Thoracic aorta (tissue), 2 donors: ENCODE data around the gene UBE2U. TPM values are rescaled to one million over a fixed set of nuclear protein-coding genes. Genes with fewer than 3 reads are reported as not detected.
"Not testable (repeated sequence)": the region's sequence is repeated elsewhere in the genome, so short reads cannot be mapped to it uniquely, and the experiment has no call there.

Experiments used
- ATAC-seq: fragments of 150-250 bp; one replicate; pipeline ENCODE4 v1.8.0; 2017; ENCODE audit warnings: low read depth; ENCODE audit not compliant: insufficient number of reproducible peaks, low FRiP score
- DNase-seq: peaks from one replicate; pipeline ENCODE4 v3.0.0-alpha.2; 2020; ENCODE audit warnings: low spot score
- H3K27ac ChIP-seq, 2 donors: fragments of 200-600 bp; sonication (generic); 1 replicate in 1 of 2; 2 replicates in 1 of 2; pipeline ENCODE4 v1.5.1; 2016; ENCODE audit warnings: mild to moderate bottlenecking in 2 of 2, moderate library complexity in 2 of 2
- H3K27me3 ChIP-seq: fragments of 200-600 bp; sonication (generic); replicated peaks from 2 replicates; pipeline ENCODE4 v1.6.0; 2016; ENCODE audit warnings: mild to moderate bottlenecking; ENCODE audit not compliant: insufficient read depth
- H3K36me3 ChIP-seq: fragments of 200-600 bp; sonication (generic); one replicate; pipeline ENCODE4 v1.5.1; 2016
- H3K4me1 ChIP-seq, 2 donors: fragments of 200-600 bp; sonication (generic); 1 replicate in 1 of 2; 2 replicates in 1 of 2; pipeline versions ENCODE4 v1.5.1 to v1.6.0; 2016; ENCODE audit warnings: low read depth in 2 of 2, mild to moderate bottlenecking in 1 of 2; ENCODE audit not compliant: control insufficient read depth in 1 of 2
- H3K4me3 ChIP-seq: fragments of 200-600 bp; sonication (generic); 2 replicates; pipeline ENCODE4 v1.5.1; 2016; ENCODE audit warnings: mild to moderate bottlenecking
- H3K9me3 ChIP-seq: fragments of 200-600 bp; sonication (generic); 2 replicates; pipeline ENCODE4 v1.5.1; 2016
- total RNA-seq, 2 donors: library from RNA; depleted of rRNA; stranded (reverse); fragments of >200 nt; gene quantifications; one replicate each; pipeline versions ENCODE4 v1.1.0 to v1.2.3, GENCODE V29; 2016
- TF ChIP-seq, protein P1 (sequence below): fragments of 200-600 bp; sonication (generic); IDR thresholded peaks from one replicate; pipeline ENCODE4 v1.5.1; 2019; ENCODE audit warnings: antibody characterized with exemption

Gene UBE2U
- total RNA-seq, 2 donors from 2014 or later = not detected

DNA sequence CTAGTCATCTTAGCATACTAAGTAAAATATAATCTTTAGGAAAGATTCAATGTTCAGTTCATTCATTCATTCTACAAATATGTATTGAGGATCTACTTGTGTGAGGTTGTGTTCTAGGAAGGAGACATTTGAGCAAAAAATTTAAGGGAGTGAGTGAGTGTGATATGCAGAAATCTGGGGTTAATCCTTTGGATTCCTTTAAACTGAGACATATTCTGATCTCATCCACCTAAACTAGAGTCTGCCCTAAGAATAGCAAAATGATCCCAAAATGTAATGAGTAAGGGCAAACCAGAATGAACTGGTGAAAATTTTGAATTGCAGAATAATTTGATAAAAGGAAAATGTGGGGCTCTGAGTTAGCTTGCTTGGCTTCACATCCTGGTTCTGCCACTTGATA is 8.6 kb downstream of the UBE2U start:
- Histone ChIP-seq H3K36me3 (no peaks in the 10 kb centered on the region), H3K4me1 (no peaks in the 10 kb centered on the region), H3K27me3 (no peaks in the 10 kb centered on the region), H3K4me3 (no peak overlapping the region), H3K9me3 (no peaks in the 10 kb centered on the region), H3K27ac (no peak overlapping the region)
- TF ChIP-seq, protein P1, sequence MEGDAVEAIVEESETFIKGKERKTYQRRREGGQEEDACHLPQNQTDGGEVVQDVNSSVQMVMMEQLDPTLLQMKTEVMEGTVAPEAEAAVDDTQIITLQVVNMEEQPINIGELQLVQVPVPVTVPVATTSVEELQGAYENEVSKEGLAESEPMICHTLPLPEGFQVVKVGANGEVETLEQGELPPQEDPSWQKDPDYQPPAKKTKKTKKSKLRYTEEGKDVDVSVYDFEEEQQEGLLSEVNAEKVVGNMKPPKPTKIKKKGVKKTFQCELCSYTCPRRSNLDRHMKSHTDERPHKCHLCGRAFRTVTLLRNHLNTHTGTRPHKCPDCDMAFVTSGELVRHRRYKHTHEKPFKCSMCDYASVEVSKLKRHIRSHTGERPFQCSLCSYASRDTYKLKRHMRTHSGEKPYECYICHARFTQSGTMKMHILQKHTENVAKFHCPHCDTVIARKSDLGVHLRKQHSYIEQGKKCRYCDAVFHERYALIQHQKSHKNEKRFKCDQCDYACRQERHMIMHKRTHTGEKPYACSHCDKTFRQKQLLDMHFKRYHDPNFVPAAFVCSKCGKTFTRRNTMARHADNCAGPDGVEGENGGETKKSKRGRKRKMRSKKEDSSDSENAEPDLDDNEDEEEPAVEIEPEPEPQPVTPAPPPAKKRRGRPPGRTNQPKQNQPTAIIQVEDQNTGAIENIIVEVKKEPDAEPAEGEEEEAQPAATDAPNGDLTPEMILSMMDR = no peak
- DNase-seq (no peak), ATAC-seq (no peak)

DNA sequence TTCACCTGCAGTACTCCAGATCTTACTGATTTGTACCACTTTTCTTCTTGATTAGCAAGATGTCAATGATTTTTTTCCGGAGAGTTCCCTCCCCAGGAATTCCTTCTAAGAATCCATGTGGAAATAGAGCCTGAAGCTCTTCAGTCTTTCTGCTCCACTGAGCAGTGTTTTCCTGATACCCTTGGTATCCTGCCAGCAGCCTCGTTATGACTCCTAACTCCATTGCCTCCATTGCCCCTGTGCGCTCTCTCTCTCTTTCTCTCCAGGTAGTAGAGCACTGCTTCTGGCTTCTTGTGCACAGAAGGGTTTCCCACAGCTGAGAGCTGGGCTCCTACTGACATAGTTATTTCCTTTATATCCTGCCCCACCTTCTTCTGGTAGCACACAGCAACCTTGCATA is 12.2 kb downstream of the UBE2U start:
- ATAC-seq (no peak), DNase-seq (no peak)
- H3K27ac ChIP-seq = no peak overlapping the region
- H3K4me1 ChIP-seq = no peaks in the 10 kb centered on the region
- H3K27me3 ChIP-seq = no peaks in the 10 kb centered on the region
- no peaks in the 10 kb centered on the region for H3K9me3 ChIP-seq
- H3K36me3 ChIP-seq = no peaks in the 10 kb centered on the region
- no peak overlapping the region for H3K4me3 ChIP-seq
- TF ChIP-seq, protein P1 = no peak

DNA sequence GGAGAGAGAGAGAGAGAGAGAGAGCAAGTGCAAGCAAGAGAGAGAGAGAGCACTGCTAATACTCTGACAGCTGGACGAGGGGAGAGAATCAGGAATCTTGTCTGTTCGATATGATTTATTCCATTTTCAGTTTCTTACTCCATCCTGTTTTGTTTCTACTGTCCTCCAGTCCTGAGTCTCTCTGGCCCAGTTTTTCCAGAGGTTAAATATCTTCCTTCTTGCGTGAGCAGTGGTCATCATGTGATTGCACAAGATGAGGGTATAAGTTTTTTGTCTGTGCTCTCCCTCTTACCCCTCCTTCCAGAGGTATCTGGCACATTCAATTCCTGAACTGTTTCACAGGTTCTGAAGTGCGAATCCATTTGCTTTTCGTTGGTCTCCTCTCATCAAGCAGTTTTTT is 16.8 kb downstream of the UBE2U start:
- DNase-seq = no peak
- Histone ChIP-seq H3K36me3 (no peaks in the 10 kb centered on the region), H3K4me1 (peaks cover 0 to 5% of the 10 kb centered on the region in 2 donors), H3K9me3 (no peaks in the 10 kb centered on the region), H3K27me3 (no peaks in the 10 kb centered on the region), H3K4me3 (no peak overlapping the region), H3K27ac (no peak overlapping the region)
- TF ChIP-seq, protein P1 = no peak
- no peak for ATAC-seq

DNA sequence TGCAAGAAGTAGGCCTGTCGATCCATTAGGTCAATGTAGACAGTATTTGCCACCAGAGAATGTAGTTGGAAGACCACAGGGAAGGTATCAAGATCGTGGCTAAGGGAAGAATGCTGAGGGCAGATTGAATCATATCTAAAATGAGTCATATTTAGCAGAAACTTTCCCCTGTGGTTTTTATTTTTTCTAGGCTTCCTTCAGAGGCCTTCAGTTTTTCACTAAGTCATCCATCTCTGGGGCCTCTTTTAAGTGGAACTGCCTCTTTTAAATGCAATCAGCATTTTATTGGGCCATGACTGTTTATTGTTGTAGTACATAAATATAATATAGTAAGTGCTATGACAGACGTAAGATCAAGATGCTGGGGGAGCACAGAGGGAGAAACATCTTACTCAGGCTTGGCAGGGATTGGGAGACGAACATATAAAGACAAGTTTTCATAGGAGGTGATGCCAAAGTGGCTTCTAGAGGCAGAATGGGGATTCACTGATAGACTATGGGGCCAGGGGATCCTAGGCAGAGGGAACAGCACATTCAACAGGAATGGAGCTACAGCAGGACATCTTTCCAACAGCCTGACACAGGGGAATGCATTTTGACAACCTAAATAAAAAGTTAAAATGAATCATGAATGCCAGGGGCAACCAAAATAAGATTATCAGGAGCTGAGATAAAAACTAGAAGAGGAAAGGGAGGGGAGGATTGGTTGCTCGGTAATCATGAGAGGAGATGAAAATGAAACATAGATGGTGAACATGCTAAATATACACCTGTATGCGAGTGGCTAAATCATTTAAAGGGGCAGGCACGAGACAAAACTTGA is 20.1 kb downstream of the UBE2U start:
- peaks cover 0 to 5% of the 10 kb centered on the region in 2 donors for H3K4me1 ChIP-seq

DNA sequence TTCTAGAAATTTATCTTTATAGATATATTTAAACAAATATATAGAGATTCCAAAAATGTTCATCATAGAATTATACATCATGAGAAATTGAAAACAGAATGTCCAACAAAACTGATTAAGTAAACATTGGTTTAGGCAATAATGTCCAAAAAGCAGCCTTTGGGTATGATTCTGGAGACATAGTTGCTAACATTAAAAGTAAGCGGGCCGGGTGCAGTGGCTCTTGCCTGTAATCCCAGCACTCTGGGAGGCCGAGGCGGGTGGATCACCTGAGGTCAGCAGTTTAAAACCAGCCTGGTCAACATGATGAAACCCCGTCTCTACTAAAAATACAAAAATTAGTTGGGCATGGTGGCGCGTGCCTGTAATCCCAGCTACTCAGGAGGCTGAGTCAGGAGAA is 20.8 kb downstream of the UBE2U start:
- not testable (repeated sequence) for DNase-seq, H3K36me3 ChIP-seq, H3K9me3 ChIP-seq, H3K4me3 ChIP-seq, ATAC-seq, H3K27me3 ChIP-seq, H3K27ac ChIP-seq, H3K4me1 ChIP-seq

More for the DNA sequence above, 20.1 kb downstream of the UBE2U start:
- Histone ChIP-seq H3K36me3 (no peaks in the 10 kb centered on the region), H3K4me3 (no peak overlapping the region), H3K9me3 (no peaks in the 10 kb centered on the region), H3K27me3 (no peaks in the 10 kb centered on the region), H3K27ac (peak overlapping the region in 1 of 2 donors; percentile 58)
- ATAC-seq (no peak), DNase-seq (no peak)
- TF ChIP-seq, protein P1 = no peak
